ENCODE measurements around the gene GRHL1.

GRCh38 chr2:10026940-10027569 lies 75.6 kb downstream of the GRHL1 start:
- TF ChIP-seq CTCF (conservative IDR thresholded peaks at IDR 0.05; ENCODE audit: low read depth, low read length) (no peak), EZH2 (IDR thresholded peaks at IDR 0.05; ENCODE audit: low read length, unreplicated experiment) (no peak), EZH2phosphoT487 (IDR thresholded peaks at IDR 0.05; ENCODE audit: borderline replicate concordance, low read length) (no peak)

Measured in PC-3 (cell line).